ENCODE measurements around the gene ALG13. TPM values are rescaled to one million over a fixed set of nuclear protein-coding genes. Genes with fewer than 3 reads are reported as not detected.
"Not testable (repeated sequence)": the region's sequence is repeated elsewhere in the genome, so short reads cannot be mapped to it uniquely, and the experiment has no call there.

Gene ALG13
- total RNA-seq, 1 donor from 2014 or later, result 84.2 TPM

DNA sequence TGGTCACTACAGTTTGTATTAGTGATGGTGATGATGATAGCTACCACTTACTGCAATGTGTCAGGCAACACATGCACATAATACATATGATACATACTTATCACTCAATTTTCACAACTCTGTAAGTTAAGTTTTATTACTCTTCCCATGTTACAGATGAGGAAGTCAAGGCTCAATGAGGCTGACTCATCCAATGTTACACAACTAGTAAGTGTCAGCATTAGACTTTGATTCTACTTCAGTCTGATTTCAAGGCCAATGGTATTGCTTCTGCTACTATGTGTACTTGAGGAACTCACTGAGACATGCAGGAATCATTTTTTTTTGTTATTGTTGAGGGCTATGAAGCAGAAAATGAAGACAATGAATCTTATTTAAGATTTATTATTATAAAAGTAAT lies 98.6 kb downstream of the ALG13 start:
- Mint-ChIP-seq H3K4me3 (no peak overlapping the region), H3K4me1 (no peaks in the 10 kb centered on the region), H3K9me3 (no peaks in the 10 kb centered on the region), H3K27me3 (no peaks in the 10 kb centered on the region), H3K36me3 (ENCODE audit: low read depth) (no peaks in the 10 kb centered on the region), H3K27ac (no peak overlapping the region)
- no peak for ATAC-seq (ENCODE audit: low read depth)
- ChIA-PET POLR2A (no interaction called here), CTCF (no interaction called here)
- TF ChIP-seq, protein P1, sequence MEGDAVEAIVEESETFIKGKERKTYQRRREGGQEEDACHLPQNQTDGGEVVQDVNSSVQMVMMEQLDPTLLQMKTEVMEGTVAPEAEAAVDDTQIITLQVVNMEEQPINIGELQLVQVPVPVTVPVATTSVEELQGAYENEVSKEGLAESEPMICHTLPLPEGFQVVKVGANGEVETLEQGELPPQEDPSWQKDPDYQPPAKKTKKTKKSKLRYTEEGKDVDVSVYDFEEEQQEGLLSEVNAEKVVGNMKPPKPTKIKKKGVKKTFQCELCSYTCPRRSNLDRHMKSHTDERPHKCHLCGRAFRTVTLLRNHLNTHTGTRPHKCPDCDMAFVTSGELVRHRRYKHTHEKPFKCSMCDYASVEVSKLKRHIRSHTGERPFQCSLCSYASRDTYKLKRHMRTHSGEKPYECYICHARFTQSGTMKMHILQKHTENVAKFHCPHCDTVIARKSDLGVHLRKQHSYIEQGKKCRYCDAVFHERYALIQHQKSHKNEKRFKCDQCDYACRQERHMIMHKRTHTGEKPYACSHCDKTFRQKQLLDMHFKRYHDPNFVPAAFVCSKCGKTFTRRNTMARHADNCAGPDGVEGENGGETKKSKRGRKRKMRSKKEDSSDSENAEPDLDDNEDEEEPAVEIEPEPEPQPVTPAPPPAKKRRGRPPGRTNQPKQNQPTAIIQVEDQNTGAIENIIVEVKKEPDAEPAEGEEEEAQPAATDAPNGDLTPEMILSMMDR (IDR thresholded peaks at IDR 0.05), result no peak
- no peak for DNase-seq
- intact Hi-C loops (cut with micrococcal nuclease), result no loop called here

DNA sequence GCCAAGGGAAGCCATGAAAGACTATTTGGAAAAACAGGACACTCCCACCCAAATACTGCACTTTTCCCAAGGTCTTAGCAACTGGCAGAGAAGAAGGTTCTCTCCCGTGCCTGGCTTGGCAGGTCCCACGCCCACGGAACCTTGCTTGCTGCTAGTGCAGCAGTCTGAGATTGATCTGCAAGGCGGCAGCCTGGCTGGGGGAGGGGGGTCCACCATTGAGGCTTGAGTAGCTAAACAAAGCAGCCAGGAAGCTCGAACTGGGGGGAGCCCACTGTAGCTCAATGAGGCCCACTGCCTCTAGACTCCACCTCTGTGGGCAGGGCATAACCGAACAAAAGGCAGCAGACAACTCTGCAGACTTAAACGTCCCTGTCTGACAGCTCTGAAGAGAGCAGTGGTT lies 103.7 kb downstream of the ALG13 start:
- Mint-ChIP-seq H3K27ac (no peak overlapping the region), H3K9me3 (peaks cover 3% of the 10 kb centered on the region), H3K4me3 (no peak overlapping the region), H3K27me3 (no peaks in the 10 kb centered on the region), H3K36me3 (ENCODE audit: low read depth) (no peaks in the 10 kb centered on the region), H3K4me1 (no peaks in the 10 kb centered on the region)
- intact Hi-C loops (cut with micrococcal nuclease), result no loop called here
- DNase-seq (no peak), ATAC-seq (ENCODE audit: low read depth) (no peak)
- CTCF ChIA-PET, result no interaction called here
- POLR2A ChIA-PET, result no interaction called here
- TF ChIP-seq, protein P1 (IDR thresholded peaks at IDR 0.05), result no peak

DNA sequence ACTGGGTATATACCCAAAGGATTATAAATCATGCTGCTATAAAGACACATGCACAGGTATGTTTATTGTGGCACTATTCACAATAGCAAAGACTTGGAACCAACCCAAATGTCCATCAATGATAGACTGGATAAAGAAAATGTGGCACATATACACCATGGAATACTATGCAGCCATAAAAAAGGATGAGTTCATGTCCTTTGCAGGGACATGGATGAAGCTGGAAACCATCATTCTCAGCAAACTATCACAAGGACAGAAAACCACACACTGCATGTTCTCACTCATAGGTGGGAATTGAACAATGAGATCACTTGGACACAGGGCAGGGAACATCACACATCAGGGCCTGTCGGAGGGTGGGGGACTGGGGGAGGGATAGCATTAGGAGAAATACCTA lies 109.1 kb downstream of the ALG13 start:
- intact Hi-C loops (cut with micrococcal nuclease); H3K4me3 Mint-ChIP-seq; CTCF ChIA-PET; DNase-seq; H3K4me1 Mint-ChIP-seq; H3K9me3 Mint-ChIP-seq; POLR2A ChIA-PET; H3K27me3 Mint-ChIP-seq; H3K27ac Mint-ChIP-seq; H3K36me3 Mint-ChIP-seq (ENCODE audit: low read depth); ATAC-seq (ENCODE audit: low read depth): not testable (repeated sequence)

Other genes with a start within 250 kb of the ALG13 start
- gene SERTM2, start 169.5 kb upstream of the ALG13 start, total RNA-seq, result not detected in 2 replicates
- gene TRPC5OS, start 195.0 kb downstream of the ALG13 start, total RNA-seq, result not detected in 2 replicates